ENCODE data around the gene FPR1.
A peak's percentile ranks its signal among the peaks of the same experiment; 100 is the strongest.

Gene FPR1, protein sequence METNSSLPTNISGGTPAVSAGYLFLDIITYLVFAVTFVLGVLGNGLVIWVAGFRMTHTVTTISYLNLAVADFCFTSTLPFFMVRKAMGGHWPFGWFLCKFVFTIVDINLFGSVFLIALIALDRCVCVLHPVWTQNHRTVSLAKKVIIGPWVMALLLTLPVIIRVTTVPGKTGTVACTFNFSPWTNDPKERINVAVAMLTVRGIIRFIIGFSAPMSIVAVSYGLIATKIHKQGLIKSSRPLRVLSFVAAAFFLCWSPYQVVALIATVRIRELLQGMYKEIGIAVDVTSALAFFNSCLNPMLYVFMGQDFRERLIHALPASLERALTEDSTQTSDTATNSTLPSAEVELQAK

DNA sequence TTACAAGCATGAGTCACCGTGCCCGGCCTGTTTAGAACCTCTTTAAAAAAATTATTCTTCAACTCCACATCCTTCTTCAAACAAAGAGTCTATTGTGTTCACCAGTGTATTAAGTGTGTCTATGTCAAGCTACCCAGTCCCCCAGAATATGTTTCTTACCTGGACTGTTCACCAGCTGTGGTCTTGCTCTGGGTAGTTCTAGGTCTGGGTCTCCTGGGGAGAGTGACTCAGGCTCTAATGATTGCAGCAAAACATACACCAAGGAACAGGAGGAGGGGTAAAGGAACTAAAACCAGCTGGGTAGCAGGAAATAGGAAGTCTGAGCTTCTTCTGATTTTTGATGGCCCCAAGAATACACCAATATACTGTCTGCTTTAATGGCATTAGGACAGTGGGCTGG, at the start of gene FPR1:
TSS of gene FPR1 (minus strand) at position 224 of the 400 bp plus-strand sequence. CDS start 4,884 bp downstream, outside the sequence.
- no peak for DNase-seq

DNA sequence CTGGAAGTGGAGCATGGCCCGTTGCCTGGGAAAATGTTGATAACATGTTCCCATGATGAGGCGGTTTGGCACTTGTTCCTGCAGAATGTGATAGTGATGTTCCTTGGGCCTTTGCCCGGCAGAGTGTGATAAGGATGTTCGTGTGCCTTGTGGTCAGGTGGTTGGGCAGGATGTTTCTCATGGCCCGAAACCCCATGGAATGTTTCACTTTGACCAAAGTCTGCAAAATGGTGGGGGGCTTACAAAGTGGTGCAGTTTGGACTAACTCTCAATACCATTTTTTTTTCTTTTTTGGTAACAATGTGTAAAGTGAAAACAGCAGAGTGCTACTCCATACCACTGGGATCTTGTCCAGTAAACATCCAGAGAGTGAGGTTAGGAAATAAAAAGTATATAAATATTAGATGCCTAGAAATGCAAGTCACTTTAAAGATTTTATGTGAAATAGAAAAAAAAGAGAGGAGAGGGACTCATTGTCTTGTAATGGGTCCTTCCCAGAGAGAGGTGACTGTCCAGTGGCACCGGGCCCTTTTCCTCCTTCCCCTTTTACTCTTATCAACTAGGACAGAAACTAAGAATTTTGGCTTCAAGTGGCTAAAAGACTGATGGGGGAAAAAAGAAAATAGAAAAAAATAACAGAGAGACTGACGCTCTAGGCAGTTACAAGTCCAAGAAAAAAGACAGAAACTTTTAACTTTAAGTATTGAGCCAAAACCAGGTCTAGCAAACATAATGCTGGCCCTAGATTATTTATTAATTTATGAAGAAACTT, 49.0 kb upstream of the FPR1 start:
- no peak for DNase-seq

DNA sequence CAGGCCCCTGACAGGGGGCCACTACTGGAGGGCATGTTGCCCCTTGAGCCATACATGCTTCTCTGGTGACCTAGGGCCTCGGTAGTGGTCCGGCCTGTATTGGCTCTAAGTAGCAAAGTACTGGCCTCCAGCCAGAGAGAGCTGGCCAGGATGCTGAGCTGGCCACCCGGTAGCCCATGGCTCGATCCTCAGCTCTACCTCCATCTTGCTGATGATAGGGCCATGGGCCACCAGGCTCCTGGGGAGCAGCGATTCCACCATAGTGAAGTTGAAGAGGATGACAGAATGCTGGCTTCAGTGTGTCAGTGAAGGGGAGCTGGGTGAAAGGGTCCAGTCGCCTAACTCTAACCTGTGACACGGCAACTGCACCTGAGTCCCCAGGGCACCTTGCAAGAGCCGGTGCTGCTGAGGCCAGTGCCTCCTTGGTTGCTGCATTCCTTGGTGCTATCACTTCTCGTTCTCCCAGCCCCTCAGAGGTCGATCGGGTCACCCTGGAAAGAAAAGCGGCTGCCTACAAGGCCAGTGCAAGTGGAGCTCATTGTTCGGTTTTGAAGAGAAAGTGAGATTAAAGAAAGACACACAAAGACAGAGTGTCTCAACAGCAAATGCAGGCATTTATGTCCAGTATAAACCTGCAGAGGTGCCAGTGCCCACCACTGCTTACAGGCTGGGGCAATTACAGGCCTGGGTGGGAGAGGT, 48.2 kb upstream of the FPR1 start:
- no peak for DNase-seq

DNA sequence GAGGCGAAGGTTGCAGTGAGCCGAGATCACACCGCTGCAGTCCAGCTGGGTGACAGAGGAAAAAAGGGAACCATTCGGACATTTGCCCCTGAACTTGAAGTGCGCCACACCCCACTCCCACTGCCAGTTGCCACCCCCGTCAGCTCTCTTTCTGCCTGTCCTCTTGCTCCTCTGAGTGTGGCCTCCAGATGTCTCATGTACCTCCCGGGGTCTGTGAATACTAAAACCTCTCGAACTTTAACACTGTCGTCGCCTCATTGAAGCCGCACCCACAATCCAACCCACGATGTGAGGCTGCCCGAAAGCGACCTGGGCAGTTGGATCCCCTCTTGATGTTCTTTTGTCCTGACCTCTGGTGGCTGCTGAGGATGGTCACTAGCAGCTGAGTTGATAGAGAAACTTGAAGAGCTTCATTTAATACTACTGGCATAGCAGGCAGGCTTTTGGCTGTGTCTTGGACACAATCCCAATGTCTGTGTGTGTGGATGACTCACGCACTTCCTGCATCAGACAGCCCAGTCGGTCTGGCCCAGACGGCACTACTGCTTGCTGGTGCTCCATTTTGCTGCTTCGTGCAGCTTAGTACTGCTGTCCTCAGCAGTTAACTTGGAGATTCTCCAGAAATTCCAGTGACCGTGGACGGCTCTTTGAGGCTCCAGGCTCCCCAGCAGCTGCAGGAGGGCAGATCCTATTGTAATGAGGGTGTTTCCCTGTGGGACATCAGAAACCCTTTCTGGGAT, 47.5 kb upstream of the FPR1 start:
- no peak for DNase-seq

DNA sequence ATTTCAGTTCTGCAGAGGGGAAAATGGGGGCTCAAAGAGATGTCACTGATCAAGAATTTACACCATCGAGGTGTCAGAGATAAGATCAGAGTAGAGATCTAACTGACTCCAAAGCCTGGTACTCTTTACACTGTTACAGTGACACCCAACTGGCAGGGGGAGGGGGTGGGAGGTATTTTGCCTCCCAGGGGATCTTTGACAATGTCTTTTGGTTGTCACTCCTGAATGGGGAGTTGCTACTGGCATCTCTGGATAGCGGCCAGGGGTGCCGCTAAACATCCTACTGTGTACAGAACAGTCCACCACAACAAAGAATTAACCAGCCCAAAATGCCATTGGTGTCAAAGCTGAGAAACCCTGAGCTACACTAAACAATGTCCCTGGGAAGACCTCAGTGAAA, 46.4 kb upstream of the FPR1 start:
- no peak for DNase-seq

GRCh38 chr19:51797480-51797879, 45.8 kb upstream of the FPR1 start:
- no peak for DNase-seq

DNA sequence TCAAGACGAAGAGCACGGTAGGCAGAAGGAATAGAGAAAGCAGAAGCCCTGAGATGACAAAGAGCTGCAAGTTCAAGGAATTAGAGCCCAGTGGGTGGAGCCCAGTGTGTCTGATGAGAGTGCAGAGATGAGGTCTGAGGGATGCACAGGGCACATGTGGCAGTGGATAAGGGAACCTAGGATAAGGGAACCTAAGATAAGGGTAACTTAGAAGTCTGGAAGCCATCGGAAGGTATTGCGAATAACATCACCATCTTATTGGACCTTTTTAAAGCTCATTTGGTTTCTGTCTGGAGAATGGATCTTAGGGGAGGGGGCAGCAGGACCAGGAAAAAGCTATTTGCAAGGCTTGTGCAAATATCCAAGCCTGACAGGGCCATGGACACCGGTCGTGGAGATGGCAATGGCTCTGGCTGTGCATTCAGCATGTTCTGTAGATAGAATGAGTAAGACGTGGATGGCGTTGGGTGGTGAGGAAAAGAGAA, 44.6 kb upstream of the FPR1 start:
- no peak for DNase-seq

DNA sequence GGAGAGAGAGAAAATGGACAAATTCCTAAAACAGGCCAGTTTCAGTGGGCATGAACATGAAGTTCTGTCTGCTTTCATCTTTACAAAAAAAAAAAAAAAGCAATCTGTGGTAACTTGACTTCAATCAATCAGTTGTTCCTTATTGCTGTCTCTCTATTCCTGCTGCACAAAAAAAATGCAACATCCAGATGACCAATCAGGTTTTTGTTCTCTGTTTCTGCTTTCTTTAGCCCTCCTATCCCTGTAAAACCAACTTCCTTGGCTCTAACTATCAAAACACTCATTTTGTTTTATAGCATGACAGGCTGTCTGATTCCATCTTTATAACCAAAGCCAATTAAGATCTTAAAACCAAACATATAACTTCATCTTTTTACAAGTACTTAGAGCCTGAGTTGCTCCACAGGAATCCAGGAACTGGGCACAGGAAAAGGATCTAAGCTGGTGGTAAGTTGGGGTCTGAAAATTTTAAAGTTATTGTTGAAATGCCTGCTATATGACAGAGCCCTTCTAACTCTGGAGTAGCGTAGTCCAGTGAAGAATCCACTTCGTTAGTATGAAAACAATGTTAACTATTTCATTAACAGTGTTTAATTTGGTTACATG, 43.3 kb upstream of the FPR1 start, which contains the start of gene FPR3:
TSS of gene FPR3 (plus strand) at position 273 of the 606 bp plus-strand sequence. CDS start 28,592 bp downstream, outside the sequence.
- DNase-seq, result no peak

DNA sequence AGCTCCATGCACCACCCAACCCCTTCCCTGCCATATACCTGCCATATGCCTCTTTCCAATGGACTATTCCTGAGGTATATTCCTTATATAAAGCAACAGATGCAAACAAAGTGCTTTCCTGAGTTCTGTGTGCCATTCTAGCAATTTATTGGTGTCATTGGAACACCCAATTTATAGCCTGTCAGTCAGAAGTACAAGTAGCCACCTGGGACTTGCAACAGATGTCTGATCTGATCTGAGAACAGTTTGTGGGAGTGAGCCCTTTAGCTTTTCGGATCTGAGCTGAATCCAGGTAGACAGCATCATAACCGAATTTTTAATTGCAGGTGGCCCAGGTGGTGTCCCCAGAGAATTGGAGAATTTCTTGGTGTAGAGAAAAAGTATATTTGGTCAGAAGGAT, 42.3 kb upstream of the FPR1 start:
- no peak for DNase-seq

DNA sequence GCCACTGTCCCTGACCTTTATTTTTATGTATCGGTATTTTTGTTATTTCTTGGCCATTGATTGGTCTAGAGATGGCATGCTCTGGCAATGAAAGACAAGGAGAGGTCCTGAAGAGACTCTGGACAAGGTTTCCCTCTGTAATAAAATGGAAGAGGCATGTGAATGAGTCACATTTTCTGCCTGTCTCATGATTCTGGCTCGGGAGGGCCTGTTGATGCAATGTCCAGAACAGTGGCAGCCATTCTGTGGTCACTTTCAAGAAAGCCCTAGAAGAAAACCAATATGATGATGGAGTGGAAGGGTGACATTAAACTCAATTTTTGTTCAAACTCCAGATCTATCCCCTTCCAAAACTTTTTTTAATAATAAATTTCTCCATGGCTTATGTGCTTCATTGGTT, 41.3 kb upstream of the FPR1 start:
- no peak for DNase-seq

DNA sequence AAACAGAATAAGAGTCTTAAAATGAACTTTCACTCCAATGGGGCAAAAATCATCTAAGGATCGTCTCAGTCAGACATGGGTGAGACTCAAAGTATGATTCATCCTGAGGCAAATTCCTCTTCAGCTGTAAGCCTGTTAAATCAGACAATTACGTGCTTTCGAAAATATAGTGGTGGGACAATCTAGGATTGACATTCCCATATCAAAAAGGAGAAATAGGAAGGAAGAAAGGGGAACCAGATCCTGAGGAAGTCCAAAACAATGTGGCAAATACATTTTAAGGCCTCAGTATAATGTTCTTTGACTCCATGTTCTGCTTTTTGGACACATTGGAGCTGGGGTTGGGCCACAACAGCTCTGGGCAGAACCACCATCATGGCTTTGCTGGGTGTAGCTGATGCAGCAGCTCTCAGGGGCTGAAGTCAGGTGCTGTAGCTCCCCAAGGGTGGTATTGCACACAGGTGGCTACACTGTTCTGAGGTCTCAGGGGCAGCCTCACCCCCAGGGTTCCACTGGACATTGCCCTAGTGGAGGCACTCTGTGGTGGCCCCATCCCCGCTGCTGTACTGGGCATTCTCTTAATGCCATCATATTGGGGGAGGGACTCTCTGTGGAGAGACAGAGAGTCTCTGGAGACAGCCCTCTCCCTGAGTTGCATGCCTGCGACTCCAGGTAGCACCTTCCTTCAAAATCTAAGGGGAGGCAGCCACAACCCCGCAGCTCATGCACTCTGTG, 37.5 kb upstream of the FPR1 start:
- no peak for DNase-seq

DNA sequence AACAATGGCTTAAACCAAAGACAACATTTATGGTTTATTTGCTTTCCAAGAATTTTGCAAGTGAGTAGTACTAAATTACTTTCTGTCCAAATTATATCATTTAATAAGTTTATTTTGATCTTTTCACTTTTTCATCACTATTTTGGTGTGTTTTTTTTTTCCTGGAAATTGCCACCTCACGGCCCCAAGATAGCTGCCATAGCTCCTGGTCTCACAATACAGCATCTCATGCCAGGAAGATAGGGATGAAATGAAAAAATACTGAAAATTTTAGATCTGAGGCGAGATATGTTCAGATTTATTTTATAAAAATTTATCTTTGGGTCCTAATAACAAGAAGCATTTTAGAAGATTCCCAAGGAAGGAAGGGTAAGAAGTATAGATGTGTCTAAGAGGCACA, 36.4 kb upstream of the FPR1 start:
- DNase-seq, result no peak

GRCh38 chr19:51786646-51787494, 35.2 kb upstream of the FPR1 start:
- DNase-seq, result no peak

DNA sequence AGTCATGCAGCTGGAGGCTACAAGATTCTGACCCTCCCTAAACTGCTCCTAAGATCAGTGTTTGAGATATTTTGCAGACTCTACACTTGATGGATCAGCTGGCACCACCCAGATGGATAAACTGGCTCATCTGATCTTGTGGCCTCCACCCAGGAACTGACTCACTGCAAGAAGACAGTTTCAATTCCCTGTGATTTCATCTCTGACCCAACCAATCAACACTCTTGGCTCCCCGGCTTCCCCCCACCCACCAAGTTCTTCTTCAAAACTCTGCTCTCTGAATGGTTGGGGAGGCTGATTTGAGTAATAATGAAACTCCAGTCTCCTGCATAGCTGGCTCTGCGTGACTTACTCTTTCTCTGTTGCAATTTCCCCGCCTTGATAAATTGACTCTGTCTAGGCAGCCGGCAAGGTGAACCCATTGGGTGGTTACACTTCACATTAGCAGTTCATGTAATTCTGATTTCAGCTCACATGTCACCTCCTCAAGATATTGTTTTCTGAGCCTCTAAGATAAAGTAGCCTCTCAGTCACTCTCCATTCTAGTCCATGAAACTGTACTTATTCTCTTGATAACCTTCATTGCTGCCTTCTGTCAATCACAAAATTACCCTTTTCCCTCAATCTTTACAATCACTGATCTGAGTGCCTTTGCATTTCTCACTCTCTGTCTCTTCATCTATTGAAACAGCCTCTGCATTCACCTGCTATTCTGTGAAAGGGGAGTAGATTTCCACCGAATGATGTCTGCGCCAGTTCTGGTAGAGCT, 33.4 kb upstream of the FPR1 start:
- DNase-seq, result peak; percentile 69

DNA sequence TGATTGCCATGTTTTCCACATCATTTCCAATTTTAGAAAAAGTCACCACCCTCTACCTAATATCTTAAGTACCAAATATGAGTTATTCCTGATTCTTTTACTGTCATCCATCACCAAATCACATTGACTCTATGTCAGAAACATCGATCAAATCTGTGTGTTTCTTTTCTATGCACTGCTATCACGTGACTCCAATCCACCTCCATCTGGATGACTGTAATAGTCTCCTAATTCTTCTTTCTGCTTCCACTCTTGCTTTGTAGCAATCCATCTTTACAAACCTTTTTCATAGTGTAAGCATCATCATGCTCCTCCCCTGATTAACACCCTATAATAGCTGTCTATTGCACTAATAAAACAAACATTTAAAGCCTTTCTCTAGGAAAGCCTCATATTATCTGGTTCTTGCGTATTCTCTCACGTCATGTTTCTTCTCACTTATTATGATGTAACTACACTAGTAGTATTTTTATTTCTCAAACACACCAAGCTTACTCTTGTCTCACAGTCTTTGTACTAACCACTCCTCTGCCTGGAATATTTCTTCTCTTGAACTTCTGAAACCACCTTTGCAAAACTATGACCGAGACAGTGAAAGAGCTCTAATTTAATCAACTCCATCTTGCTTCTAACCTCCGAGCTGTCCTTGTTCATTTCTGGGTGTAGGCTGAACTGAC, 32.6 kb upstream of the FPR1 start:
- DNase-seq, result no peak

GRCh38 chr19:51783372-51783771, 31.7 kb upstream of the FPR1 start:
- no peak for DNase-seq

DNA sequence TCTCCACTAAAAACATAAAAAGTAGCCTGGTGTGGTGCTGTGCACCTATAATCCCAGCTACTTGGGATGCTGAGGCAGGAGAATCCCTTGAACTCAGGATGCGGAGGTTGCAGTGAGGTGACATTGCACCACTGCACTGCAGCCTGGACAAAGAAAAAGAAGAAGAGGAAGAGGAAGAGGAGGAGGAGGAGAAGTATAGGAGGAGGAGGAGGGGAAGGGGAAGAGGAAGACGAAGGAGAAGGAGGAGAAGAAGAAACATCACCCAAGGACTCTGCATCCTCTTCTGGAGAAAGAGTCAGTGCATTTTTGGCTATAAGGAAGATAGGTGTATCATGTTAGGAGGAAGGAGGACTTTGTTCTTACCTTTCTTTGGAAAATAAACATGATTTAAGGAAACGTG, 30.3 kb upstream of the FPR1 start:
- DNase-seq, result no peak

DNA sequence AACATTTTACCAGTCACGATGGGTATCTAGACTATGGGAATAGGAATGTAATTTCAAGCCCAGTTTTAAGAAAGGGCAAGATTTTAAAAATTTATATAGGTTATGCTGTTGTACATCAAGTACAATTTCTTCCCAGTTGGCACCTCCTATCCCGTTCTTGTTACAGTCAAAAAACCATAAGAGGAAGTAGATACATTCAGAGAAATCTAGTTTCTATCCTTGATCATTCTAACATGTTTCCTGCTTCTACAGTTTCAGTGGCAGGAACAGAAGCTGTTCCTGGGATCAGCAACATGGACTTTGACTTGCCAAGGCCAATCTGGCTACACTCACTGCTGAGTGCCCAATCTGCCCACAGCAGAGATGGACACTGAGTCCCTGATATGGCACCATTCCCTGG, 28.6 kb upstream of the FPR1 start:
- no peak for DNase-seq

GRCh38 chr19:51779703-51780102, 28.0 kb upstream of the FPR1 start:
- no peak for DNase-seq
